ENCODE data around the gene BCAT1.
"Not testable (repeated sequence)": the region's sequence is repeated elsewhere in the genome, so short reads cannot be mapped to it uniquely, and the experiment has no call there.

Gene BCAT1

DNA sequence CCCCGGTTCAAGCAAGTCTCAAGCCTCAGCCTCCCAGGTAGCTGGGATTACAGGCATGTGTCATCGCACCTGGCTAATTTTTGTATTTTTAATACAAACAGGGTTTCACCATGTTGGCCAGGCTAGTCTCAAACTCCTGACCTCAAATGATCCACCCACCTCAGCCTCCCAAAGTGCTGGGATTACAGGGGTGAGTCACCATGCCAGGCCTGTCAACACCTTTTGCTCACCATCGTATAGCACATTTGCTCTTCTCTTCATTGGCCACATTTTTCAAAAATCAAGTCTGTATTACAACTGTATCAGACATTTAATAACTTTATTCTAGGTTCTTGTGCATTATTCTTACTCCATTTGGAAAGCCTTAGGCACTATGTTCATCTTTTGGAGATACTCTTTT is 50.3 kb downstream of the BCAT1 start:
- no peak for DNase-seq

DNA sequence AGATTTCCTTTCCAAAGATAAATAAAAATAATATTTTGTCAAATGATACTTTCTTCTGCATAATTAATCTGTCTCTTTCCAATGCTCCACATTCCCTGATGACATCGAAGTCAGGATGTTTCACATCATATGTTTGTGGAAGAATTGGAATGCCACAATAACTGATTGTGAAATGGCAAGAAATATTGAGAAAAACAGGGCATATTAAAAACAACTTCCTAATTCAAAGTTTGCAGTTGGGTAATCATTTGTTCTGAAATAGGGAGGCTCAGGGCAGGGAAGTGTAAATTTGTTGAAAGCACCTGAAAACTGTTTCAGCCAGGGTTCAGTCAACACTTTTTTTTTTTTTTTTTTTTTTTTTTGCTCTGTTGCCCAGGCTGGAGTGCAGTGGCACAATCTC is 50.7 kb downstream of the BCAT1 start:
- no peak for DNase-seq

DNA sequence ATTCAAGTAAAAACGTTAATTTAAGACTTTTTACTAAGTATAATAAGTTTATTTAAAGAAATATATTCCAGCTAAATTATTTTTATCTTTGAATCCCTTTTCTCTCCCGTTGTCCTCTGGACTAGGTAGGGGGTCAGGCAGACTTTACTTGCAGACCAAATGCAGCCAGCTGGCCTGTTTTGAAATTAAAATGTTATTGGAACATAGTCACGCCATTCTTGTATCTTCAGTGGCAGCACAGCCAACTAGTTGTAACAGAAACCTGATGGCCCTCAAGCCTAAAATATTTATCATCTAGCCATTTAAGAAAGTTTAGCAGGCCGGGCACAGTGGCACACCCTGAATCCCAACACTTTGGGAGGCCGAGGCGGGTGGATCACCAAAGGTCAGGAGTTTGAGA is 52.7 kb downstream of the BCAT1 start:
- DNase-seq, result no peak

- no peak for DNase-seq
Observed at GRCh38 chr12:24895612-24896011, 53.3 kb downstream of the BCAT1 start.

- no peak for DNase-seq
Observed at GRCh38 chr12:24894879-24895278, 54.0 kb downstream of the BCAT1 start.

GRCh38 chr12:24890048-24890803 is 58.7 kb downstream of the BCAT1 start:
- no peak for DNase-seq

GRCh38 chr12:24889411-24889810 is 59.5 kb downstream of the BCAT1 start:
- DNase-seq, result no peak

DNA sequence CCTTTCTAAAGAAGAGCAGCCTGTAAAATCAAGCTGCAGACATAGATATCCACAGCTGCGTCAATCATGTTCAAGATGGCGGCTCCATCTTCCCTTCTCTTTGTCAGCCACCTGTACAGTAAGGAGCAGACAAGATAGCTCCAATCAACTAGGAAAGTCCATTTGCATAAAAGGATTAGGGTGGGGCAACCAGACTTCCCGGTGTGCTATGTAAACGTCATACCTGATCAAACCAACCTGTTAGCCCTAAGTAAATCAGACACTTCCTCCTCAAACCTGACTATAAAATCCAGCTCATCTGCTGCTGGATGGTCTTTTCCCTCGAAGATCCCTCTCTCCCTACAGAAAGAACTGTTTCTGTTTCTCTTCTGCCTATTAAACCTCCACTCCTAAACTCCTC is 60.1 kb downstream of the BCAT1 start:
- DNase-seq, result no peak

DNA sequence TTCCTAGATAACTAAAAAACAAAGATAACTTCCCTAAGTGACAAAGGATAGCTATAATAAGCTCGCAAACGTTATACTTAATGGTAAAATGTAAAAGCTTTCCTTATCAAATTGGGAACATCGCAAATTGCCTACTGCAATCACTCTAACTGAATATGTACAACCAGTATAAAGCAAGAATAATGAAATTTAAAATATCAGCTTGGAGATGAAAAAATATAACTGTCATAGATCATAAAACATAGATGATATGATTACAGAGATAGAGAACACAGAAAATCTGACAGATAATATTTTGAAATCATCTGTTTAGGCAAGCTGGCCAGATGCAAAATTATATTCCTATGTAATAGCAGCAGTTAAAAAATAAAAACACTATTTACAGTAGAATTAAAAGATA is 64.0 kb downstream of the BCAT1 start:
- DNase-seq, result no peak

DNA sequence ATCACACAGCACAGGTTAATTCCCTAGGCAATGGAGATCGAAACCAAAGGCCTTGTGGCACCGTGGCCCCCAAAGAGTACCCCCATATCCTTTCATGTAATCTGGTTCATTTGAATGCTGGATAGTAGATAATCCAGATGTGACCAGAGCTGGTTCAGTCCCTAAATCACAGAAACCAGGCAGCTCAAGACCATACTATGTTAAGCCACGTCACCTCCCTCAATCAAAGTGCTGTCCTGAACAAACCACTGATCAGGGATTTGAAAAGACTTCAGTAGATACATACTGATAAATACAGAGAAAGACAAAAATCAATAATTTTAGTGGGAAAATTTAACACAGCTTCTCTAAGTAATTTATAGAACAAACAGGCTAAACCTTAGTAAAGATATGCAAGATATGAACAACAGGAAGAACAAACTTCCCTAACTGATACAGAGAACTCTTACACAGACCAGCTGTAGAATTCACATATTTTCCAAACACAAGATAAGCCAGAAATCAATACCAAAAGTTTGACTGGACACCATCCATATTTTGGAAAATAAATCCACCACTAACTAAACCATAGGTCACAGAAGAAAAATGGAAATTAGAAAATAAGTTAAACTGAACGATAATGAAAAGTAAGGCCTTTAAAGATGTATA is 67.1 kb downstream of the BCAT1 start:
- DNase-seq, result no peak

DNA sequence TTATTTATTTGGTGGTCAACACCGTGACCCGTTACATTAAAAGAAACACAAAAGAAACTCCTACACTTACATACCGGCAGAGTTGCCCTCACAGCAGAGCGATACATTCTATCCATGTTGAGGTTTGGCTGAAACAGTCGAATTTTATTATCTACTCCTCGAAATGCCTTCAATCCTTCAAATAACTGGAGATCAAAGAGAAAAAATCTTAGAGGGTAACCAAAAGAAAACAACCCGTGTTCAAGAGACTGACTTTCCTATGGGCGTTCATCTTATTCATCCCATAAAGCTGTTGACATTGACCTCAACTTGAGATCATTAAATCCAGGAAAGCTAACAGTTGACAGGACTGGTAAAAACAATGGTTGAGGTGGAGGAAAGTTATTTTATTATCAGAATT is 67.7 kb downstream of the BCAT1 start:
- DNase-seq, result no peak

DNA sequence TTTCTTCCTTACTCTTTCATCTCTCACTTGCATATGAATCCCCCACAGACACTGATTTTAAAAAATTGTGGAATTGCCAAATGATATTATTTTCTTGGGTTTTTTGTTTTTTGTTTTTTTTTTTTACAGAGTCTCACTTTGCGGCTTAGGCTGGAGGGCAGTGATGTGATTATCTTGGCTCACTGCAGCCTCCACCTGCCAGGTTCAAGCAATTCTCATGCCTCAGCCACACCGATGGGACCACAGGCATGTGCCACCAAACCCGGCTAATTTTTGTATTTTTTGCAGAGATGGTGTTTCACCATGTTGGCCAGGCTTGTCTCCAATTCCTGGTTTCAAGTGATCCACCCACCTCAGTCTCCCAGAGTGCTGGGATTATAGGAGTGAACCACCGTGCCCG is 68.2 kb downstream of the BCAT1 start:
- no peak for DNase-seq

GRCh38 chr12:24879644-24880043 is 69.3 kb downstream of the BCAT1 start:
- DNase-seq, result no peak

- DNase-seq, result no peak
Observed at GRCh38 chr12:24875014-24875413, 73.9 kb downstream of the BCAT1 start.

DNA sequence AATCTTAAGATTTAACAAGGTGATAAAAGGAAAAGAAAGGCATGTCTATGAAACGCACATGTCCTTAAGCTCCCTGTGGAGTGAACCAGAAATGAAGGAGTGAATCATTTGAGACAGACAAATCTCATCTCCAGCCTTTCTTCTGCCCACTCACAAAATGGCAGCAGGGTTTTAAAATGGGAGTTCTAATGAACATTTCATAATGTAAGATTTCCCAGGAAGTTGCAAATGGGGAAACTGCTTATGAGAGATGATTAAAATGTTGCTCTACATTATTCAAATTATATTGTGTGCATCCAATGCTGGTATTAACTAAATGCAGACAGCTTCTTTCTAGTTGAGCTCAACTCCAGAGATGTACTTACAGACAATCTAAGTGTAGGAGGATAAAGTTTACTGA is 76.7 kb downstream of the BCAT1 start:
- no peak for DNase-seq

DNA sequence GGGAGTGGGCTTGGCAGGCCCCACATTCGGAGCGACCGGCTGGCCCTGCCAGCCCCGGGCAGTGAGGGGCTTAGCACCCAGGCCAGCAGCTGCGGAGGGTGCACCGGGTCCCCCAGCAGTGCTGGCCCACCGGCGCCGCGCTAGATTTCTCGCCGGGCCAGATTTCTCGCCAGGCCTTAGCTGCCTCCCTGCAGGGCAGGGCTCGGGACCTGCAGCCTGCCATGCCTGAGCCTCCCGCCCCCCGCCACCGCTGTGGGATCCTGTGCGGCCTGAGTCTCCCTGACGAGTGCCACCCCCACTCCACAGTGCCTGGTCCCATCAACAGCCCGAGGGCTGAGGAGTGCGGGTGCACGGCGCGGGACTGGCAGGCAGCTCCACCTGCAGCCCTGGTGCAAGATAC is 82.8 kb downstream of the BCAT1 start:
- DNase-seq, result not testable (repeated sequence)

- no peak for DNase-seq
Observed at GRCh38 chr12:24864796-24865125, 84.1 kb downstream of the BCAT1 start.

DNA sequence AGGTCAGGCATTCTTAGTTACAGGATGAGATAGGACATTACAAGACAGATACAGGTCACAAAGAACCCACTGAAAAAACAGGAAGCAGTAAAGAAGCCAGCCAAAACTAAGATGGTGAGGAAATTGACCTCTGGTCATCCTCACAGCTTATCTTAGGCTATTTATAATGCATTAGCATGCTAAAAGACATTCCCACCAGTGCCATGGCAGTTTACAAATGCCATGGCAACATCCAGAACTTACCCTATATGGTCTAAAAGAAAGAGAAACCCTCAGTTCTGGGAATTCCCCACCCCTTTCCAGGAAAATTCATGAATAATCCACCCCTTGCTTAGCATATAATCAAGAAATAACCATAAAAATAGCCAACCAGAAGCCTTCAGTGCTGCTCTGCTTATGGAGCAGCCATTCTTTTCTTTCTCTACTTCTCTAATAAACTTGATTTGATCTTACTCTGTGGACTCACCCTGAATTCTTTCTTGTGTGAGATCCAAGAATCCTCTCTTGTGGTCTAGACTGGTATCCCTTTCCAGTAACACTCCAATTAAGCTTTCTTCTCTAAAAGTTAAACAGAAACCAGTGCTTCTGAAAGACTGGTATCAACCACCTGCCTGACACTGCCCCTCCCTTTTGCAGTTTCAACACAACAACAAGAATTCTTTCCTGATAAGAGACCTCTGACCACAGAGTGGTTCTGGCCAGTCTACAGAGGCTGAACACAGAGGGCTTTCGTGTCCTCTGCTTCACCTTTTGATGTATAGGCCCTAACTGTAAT is 86.9 kb downstream of the BCAT1 start:
- peak; percentile 75 for DNase-seq

GRCh38 chr12:24860546-24860945 is 88.4 kb downstream of the BCAT1 start:
- DNase-seq, result no peak

DNA sequence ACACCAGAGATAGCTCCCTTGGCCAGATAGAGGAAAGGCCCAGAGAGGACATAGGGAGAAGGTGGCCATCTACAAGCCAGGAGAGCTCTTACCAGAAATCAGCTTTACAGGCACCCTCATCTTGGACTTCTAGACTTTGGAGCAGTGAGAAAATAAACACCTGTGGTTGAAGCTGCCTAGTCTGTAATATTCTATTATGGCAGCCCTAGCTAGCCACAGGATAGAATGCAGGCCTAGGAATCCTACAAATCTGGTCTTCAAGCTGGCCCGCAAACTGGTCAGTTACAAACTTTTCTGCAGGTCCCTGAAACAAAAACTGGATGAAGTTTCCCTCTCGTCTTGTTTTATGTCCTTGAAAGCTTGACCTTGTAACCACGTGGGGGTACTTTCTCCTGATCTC is 92.4 kb downstream of the BCAT1 start:
- DNase-seq, result no peak

DNA sequence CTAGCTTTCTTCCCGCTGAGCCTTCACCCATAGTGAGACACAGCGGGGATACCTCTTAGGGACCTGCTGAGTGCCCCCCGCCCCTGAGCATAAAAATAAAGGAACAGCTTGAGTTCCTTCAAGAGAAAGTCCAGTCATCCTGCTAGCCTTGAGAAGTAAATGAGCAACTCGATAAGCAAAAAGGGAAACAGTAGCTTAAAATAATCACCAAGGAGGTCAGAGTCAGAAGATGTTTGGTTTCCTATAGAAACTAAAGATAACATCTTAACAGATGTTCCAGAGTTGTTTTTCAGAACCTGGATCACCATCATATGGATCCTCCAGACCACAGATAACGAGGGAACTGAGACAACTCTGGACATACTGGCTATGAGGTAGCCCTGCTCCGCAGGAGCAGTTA is 94.0 kb downstream of the BCAT1 start:
- DNase-seq, result peak; percentile 16

- DNase-seq, result no peak
Observed at GRCh38 chr12:24854017-24854416, 94.9 kb downstream of the BCAT1 start.

- DNase-seq, result no peak
Observed at GRCh38 chr12:24853588-24853987, 95.3 kb downstream of the BCAT1 start.

DNA sequence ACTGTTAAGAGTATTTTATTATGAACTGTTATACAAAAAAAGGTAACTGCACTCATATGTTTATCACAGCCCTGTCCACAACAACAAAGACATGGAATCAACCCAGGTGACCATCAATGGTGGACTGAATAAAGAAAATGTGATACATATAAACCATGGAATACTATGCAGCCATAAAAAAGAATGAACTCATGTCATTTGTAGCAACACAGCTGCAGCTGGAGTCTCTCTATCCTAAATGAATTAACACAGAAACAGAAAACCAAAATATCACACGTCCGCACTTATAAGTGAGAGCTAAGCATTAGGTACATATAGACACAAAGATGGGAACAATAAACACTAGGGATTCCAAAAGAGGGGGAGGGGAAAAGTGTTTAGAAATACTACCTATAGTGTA is 95.8 kb downstream of the BCAT1 start:
- no peak for DNase-seq
